Measurements from ENCODE around the gene ADD3.
"Not testable (repeated sequence)": the region's sequence is repeated elsewhere in the genome, so short reads cannot be mapped to it uniquely, and the experiment has no call there.

The ADD3 gene

GRCh38 chr10:109976681-109977080 lies 31.1 kb upstream of the ADD3 start:
- no peak for DNase-seq

GRCh38 chr10:109977382-109977806 lies 30.4 kb upstream of the ADD3 start:
- no peak for DNase-seq

- DNase-seq: peak; percentile 84
Measured at GRCh38 chr10:109978481-109978880, 29.3 kb upstream of the ADD3 start.

- no peak for DNase-seq
Measured at GRCh38 chr10:109979215-109979614, 28.6 kb upstream of the ADD3 start.

GRCh38 chr10:109981650-109982049 lies 26.1 kb upstream of the ADD3 start:
- no peak for DNase-seq

DNA sequence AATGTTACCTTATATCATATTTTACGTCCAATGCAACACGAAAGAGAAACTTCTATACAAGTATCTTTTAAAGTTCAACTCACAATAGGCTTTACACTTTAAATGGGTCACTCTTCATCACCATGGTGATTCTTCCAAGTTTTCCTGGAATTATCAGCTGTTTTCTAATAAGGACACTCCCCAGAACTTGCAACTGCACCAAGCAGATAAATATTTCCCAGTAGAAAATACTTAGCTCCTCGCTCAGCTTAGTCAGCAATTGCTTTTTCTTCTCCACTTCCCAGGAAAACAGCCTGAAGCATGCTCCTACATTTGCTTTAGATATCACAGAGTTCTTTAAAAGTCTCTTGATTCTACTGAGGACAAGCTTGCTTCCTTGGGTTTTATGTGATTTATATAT lies 25.7 kb upstream of the ADD3 start:
- no peak for DNase-seq

GRCh38 chr10:109982812-109983211 lies 25.0 kb upstream of the ADD3 start:
- DNase-seq: no peak

GRCh38 chr10:109984013-109984412 lies 23.8 kb upstream of the ADD3 start:
- no peak for DNase-seq

DNA sequence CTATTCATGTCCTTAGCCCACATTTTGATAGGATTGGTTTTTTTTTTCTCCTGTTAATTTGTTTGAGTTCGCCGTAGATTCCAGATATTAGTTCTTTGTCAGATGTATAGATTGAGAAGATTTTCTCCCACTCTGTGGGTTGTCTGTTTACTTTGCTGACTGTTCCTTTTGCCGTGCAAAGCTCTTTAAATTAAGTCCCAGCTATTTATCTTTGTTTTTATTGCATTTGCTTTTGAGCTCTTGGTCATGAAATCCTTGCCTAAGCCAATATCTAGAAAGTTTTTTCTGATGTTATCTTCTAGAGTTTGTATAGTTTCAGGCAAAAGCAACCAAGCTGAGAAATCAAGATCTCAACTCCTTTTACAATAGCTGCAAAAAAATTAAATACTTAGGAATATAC lies 22.0 kb upstream of the ADD3 start:
- not testable (repeated sequence) for DNase-seq

DNA sequence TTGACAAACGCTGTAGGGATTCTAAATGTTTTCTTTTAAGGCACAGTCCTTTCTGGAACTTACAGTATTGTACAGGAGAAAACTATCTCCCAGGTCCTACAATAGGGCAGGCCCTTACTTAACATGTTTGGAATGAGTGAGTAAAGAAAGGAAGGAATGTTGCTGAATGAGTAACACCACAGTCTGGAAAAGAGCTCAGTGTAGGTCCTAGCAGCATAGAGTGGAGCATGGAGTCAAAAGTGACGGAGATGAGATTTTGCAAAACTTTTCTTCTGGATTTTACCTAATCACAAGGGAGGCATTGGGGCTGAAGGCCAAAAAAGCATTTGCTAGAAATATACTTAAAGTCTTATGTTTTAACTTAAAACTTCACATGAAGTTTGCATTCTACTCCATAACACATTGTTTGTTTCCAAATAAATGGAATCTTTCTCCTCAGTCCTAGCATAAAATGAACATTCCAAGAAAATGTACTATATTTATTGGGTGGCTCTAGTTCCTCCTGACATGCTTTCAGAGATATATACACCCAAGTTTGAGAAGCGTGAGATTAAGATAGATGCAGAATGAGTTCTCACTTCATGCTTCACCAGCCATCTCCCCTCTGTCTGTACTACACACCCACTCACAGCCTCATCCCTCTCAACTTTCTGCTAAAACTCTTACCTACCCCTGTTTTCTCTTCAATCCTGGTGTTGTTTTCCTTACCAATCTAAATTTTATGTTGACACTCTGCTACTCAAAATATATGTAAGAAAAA lies 20.2 kb upstream of the ADD3 start:
- no peak for DNase-seq

- no peak for DNase-seq
Measured at GRCh38 chr10:109988212-109988596, 19.6 kb upstream of the ADD3 start.

DNA sequence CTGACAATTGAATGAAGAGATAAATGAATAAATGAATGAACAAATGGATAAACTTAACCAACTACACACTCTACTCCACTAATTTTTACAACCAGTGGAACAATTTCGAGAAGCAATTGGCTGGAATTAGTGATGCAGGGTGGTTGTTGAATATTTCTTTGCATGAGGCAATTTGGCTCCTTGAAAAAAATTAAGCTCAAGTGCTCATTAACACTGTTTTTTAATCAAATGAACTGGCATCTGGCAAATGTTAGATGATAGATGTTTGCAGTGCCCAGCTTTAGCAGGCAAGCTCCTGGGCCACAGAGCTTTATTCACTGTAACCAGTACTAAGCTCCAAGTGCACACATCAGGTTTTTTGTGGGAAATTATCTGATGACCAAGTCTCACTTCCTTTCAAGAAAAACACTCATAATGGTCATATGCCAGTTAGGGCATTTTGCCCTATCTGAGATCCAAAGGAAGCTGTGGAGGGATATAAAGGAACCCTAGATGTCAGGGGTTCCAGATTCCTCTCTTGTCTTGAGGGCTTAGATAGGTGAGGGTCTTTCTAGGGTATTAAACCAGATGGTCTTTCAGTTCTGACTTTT lies 16.4 kb upstream of the ADD3 start:
- no peak for DNase-seq

DNA sequence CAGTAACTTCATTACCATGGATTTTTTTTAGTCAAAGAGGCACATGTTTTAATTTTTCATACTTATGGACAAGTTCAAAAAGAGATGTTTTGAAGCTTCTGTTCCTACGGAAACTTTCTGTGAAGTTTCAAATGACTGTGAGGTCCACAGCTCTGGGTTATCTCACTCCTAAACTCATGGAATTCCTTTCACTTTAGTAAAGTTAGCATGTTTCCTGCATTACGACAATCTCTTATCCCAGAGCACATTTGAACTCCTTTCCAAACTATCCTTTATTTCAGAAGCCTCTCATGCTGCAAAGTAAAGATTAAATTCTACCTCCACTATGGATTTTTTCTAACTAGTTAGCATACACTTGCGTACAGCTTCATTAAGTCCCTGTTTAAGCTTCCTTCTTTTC lies 15.3 kb upstream of the ADD3 start:
- no peak for DNase-seq

GRCh38 chr10:109993551-109994330 lies 14.0 kb upstream of the ADD3 start:
- DNase-seq: no peak

DNA sequence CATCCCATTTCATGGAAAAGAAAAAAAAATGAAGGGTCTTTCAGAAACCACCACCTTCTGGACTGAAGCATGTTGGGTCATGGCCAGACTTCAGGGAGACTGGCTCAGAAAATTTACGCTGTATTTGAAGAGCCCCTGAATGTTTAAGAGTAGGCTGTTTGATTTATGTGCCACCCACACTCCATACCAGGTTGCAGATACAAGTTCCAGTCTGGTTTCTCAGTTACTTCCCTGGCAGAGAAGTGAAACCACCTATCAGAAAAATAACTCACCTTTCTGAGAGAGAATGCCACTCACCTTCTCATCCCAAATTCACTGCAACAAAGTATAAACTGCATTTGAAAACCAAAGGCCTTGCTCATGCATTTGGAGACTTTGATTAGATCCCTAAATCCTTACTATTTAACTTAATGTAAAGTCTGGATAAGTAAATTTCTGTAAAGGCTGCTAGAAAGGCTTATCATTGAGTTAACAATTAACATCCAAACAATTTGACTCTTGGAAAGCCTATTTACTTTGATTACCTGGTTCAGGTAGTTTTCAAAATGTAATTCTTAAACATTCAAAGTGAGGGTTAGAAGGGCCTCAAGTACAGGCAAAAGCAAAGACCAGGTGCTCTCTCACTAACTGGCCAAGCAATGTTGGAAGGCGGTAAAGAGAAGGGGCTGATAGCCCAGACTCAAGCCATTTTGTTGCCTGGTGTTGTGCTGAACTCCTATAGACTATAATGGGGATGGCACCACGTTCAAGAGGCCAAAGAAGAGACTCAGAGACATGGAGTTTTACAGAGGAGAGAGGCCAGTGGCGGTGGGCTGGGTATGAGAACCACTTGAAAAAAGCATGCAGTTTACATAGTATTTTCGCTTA lies 12.8 kb upstream of the ADD3 start:
- DNase-seq: no peak

DNA sequence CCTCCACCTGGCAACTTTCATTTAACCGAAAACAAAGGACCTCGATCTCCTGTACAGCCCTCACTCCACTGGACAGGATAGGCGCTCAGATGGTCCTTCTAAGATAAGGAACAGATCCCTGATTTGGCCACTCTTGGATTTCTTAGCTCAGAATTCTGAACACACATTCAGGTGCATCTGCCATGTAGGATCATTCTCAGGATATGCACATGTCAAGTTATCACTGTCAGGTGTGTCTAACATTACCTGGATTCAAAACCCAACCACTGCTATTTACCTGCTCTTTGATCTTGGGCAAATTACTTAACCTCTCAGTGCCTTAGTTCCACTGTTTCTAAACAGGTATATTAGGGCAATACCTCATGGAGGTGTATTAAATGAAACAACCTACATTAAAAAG lies 12.2 kb upstream of the ADD3 start:
- no peak for DNase-seq

GRCh38 chr10:109996225-109996624 lies 11.6 kb upstream of the ADD3 start:
- DNase-seq: no peak

GRCh38 chr10:109996766-109997171 lies 11.0 kb upstream of the ADD3 start:
- DNase-seq: no peak

GRCh38 chr10:109997233-109997632 lies 10.6 kb upstream of the ADD3 start:
- no peak for DNase-seq

DNA sequence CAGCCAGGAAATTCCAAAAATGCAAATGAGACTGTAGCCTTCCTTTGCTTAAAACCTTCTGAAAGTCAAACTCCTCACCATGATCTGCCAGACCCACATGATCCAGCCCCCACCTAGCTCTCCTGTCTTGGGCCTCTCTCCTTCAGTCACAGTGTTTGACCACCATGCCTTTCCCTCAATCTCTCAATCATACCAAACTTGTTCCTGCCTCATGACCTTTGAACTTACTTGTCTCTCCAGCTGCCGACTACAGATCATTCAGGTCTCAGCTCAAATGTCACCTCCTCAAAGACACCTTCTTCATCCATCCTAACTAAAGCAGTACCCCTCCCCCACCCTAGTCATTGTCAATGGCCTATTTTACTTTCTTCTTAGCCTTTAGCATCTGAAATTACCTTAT lies 9.3 kb upstream of the ADD3 start:
- DNase-seq: no peak

- DNase-seq: no peak
Measured at GRCh38 chr10:110002801-110003523, 4.8 kb upstream of the ADD3 start.

- no peak for DNase-seq
Measured at GRCh38 chr10:110003524-110003885, 4.3 kb upstream of the ADD3 start.

Data from activated effector memory CD4-positive, alpha-beta T cell treated with anti-CD3 and anti-CD28 coated beads, Interleukin-2, amount 50 U/mL, for 16 hours (primary cell).